ENCODE data around the gene TPSD1. TPM values are rescaled to one million over a fixed set of nuclear protein-coding genes. Genes with fewer than 3 reads are reported as not detected.

The TPSD1 gene
- total RNA-seq, 1 experiment from 2014 or later, result 0.31 TPM

DNA sequence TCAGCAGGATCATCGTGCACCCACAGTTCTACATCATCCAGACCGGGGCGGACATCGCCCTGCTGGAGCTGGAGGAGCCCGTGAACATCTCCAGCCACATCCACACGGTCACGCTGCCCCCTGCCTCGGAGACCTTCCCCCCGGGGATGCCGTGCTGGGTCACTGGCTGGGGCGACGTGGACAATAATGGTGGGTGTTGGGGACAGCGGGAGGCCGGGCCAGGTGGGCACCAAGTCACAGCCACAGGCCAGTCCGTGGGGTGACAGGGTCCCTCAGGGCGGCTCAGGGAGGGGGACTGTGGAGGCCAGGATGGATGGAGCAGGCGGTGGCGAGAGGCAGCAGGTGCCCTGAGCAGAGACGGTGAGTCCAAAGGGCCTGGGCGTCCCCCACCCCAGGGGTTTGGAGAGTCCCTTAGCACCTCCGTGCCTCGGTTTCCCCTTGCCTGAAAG lies 1.0 kb downstream of the TPSD1 start (continued):
- TF ChIP-seq, protein P1, sequence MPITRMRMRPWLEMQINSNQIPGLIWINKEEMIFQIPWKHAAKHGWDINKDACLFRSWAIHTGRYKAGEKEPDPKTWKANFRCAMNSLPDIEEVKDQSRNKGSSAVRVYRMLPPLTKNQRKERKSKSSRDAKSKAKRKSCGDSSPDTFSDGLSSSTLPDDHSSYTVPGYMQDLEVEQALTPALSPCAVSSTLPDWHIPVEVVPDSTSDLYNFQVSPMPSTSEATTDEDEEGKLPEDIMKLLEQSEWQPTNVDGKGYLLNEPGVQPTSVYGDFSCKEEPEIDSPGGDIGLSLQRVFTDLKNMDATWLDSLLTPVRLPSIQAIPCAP (CRISPR knock-in tag; IDR thresholded peaks at IDR 0.05), result no peak

DNA sequence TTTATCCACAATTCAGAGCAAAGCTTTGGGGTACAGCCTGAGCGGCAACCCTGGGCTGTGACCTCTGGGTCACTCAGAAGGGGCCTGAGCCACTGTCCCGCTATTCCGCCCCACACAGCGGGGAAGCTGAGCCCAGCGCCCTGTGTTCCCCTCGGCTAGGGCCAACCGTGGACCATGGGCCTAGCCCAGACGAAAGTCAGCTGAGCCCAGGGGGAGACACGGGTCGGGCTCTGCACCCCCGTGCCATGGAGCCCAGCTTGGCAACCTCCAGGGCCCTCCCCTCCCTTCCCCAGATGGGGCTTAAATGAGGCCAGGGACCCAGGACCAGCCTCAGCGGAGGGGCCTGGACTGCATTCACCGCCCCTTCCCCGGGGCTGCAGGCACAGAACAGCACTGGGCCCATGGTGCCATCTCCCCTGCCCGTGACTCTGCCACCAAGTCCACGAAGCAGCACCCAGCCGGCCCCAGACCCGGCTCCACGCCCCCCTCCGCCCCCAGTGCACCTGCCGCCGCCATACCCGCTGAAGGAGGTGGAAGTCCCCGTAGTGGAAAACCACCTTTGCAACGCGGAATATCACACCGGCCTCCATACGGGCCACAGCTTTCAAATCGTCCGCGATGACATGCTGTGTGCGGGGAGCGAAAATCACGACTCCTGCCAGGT lies 1.8 kb downstream of the TPSD1 start:
- Mint-ChIP-seq H3K27ac (no peak overlapping the region), H3K4me1 (peaks cover 5% of the 10 kb centered on the region), H3K4me3 (no peak overlapping the region), H3K36me3 (no peaks in the 10 kb centered on the region), H3K27me3 (ENCODE audit: low read depth) (peaks cover 29% of the 10 kb centered on the region), H3K9me3 (no peaks in the 10 kb centered on the region)
- no peak for ATAC-seq
- ChIA-PET POLR2A (no interaction called here), CTCF (no interaction called here)
- no peak for DNase-seq (ENCODE audit: low spot score)
- TF ChIP-seq, protein P2, sequence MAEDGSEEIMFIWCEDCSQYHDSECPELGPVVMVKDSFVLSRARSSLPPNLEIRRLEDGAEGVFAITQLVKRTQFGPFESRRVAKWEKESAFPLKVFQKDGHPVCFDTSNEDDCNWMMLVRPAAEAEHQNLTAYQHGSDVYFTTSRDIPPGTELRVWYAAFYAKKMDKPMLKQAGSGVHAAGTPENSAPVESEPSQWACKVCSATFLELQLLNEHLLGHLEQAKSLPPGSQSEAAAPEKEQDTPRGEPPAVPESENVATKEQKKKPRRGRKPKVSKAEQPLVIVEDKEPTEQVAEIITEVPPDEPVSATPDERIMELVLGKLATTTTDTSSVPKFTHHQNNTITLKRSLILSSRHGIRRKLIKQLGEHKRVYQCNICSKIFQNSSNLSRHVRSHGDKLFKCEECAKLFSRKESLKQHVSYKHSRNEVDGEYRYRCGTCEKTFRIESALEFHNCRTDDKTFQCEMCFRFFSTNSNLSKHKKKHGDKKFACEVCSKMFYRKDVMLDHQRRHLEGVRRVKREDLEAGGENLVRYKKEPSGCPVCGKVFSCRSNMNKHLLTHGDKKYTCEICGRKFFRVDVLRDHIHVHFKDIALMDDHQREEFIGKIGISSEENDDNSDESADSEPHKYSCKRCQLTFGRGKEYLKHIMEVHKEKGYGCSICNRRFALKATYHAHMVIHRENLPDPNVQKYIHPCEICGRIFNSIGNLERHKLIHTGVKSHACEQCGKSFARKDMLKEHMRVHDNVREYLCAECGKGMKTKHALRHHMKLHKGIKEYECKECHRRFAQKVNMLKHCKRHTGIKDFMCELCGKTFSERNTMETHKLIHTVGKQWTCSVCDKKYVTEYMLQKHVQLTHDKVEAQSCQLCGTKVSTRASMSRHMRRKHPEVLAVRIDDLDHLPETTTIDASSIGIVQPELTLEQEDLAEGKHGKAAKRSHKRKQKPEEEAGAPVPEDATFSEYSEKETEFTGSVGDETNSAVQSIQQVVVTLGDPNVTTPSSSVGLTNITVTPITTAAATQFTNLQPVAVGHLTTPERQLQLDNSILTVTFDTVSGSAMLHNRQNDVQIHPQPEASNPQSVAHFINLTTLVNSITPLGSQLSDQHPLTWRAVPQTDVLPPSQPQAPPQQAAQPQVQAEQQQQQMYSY (CRISPR knock-in tag; IDR thresholded peaks at IDR 0.05), result no peak
- TF ChIP-seq RORB (CRISPR knock-in tag; IDR thresholded peaks at IDR 0.05), result no peak
- TF ChIP-seq, protein P3, sequence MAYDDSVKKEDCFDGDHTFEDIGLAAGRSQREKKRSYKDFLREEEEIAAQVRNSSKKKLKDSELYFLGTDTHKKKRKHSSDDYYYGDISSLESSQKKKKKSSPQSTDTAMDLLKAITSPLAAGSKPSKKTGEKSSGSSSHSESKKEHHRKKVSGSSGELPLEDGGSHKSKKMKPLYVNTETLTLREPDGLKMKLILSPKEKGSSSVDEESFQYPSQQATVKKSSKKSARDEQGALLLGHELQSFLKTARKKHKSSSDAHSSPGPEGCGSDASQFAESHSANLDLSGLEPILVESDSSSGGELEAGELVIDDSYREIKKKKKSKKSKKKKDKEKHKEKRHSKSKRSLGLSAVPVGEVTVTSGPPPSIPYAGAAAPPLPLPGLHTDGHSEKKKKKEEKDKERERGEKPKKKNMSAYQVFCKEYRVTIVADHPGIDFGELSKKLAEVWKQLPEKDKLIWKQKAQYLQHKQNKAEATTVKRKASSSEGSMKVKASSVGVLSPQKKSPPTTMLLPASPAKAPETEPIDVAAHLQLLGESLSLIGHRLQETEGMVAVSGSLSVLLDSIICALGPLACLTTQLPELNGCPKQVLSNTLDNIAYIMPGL (CRISPR knock-in tag; IDR thresholded peaks at IDR 0.05), result no peak
- TF ChIP-seq, protein P4, sequence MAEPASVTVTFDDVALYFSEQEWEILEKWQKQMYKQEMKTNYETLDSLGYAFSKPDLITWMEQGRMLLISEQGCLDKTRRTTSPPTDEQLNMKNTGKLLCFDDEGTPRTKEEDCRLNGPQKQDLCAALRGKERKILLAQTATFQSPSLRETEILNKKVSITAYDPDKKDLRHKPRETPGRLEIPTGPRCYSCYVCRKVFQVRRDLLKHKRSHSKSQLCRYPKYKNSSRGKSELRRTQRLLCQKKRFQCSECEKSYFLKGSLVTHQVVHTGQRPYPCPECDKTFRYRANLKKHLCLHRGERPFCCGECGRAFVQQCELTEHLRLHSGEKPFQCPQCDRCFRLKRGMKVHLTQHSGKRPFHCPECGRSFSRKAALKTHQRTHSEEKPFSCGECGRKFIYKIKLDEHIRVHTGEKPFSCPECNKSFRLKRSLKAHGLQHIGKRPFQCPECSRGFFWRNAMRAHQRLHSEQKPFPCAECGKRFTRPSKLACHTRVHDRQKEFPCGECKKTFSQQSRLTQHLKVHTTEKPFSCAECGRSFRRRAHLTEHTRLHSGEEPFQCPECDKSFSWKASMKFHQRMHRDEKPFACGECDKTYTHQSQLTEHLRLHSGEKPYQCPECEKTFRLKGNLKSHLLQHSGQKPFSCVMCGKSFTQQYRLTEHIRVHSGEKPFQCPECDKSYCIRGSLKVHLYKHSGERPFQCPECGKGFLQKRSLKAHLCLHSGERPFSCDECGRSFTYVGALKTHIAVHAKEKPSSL (CRISPR knock-in tag; conservative IDR thresholded peaks at IDR 0.05), result no peak
- no peak for TF ChIP-seq ETV6 (CRISPR knock-in tag; IDR thresholded peaks at IDR 0.05)
- TF ChIP-seq, protein P5, sequence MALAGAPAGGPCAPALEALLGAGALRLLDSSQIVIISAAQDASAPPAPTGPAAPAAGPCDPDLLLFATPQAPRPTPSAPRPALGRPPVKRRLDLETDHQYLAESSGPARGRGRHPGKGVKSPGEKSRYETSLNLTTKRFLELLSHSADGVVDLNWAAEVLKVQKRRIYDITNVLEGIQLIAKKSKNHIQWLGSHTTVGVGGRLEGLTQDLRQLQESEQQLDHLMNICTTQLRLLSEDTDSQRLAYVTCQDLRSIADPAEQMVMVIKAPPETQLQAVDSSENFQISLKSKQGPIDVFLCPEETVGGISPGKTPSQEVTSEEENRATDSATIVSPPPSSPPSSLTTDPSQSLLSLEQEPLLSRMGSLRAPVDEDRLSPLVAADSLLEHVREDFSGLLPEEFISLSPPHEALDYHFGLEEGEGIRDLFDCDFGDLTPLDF (CRISPR knock-in tag; IDR thresholded peaks at IDR 0.05), result no peak
- TF ChIP-seq, protein P6, sequence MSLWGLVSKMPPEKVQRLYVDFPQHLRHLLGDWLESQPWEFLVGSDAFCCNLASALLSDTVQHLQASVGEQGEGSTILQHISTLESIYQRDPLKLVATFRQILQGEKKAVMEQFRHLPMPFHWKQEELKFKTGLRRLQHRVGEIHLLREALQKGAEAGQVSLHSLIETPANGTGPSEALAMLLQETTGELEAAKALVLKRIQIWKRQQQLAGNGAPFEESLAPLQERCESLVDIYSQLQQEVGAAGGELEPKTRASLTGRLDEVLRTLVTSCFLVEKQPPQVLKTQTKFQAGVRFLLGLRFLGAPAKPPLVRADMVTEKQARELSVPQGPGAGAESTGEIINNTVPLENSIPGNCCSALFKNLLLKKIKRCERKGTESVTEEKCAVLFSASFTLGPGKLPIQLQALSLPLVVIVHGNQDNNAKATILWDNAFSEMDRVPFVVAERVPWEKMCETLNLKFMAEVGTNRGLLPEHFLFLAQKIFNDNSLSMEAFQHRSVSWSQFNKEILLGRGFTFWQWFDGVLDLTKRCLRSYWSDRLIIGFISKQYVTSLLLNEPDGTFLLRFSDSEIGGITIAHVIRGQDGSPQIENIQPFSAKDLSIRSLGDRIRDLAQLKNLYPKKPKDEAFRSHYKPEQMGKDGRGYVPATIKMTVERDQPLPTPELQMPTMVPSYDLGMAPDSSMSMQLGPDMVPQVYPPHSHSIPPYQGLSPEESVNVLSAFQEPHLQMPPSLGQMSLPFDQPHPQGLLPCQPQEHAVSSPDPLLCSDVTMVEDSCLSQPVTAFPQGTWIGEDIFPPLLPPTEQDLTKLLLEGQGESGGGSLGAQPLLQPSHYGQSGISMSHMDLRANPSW (CRISPR knock-in tag; conservative IDR thresholded peaks at IDR 0.05; ENCODE audit: low read depth), result no peak
- no peak for TF ChIP-seq FOXJ3 (CRISPR knock-in tag; IDR thresholded peaks at IDR 0.05; ENCODE audit: borderline replicate concordance)
- TF ChIP-seq, protein P7, sequence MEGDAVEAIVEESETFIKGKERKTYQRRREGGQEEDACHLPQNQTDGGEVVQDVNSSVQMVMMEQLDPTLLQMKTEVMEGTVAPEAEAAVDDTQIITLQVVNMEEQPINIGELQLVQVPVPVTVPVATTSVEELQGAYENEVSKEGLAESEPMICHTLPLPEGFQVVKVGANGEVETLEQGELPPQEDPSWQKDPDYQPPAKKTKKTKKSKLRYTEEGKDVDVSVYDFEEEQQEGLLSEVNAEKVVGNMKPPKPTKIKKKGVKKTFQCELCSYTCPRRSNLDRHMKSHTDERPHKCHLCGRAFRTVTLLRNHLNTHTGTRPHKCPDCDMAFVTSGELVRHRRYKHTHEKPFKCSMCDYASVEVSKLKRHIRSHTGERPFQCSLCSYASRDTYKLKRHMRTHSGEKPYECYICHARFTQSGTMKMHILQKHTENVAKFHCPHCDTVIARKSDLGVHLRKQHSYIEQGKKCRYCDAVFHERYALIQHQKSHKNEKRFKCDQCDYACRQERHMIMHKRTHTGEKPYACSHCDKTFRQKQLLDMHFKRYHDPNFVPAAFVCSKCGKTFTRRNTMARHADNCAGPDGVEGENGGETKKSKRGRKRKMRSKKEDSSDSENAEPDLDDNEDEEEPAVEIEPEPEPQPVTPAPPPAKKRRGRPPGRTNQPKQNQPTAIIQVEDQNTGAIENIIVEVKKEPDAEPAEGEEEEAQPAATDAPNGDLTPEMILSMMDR (IDR thresholded peaks at IDR 0.05), result no peak
- no peak for TF ChIP-seq SMAD4 (CRISPR knock-in tag; IDR thresholded peaks at IDR 0.05)
- no peak for TF ChIP-seq PRRX2 (CRISPR knock-in tag; IDR thresholded peaks at IDR 0.05)
- no peak for TF ChIP-seq NR3C1 (CRISPR knock-in tag; conservative IDR thresholded peaks at IDR 0.05; ENCODE audit: low read depth)
- no peak for TF ChIP-seq NR1H2 (CRISPR knock-in tag; IDR thresholded peaks at IDR 0.05)
- TF ChIP-seq, protein P8, sequence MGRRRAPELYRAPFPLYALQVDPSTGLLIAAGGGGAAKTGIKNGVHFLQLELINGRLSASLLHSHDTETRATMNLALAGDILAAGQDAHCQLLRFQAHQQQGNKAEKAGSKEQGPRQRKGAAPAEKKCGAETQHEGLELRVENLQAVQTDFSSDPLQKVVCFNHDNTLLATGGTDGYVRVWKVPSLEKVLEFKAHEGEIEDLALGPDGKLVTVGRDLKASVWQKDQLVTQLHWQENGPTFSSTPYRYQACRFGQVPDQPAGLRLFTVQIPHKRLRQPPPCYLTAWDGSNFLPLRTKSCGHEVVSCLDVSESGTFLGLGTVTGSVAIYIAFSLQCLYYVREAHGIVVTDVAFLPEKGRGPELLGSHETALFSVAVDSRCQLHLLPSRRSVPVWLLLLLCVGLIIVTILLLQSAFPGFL (CRISPR knock-in tag; IDR thresholded peaks at IDR 0.05; ENCODE audit: borderline replicate concordance), result no peak
- no peak for TF ChIP-seq CREM (CRISPR knock-in tag; IDR thresholded peaks at IDR 0.05)

Data from WTC11 (cell line).